Astrocyte of the cerebellum (primary cell): ENCODE data around the gene DCST1.

Experiments
- DNase-seq: peaks from one replicate; pipeline ENCODE4 v3.0.0-alpha.2; 2011; ENCODE audit warnings: low read depth
- H3K4me3 ChIP-seq: 2 replicates; pipeline ENCODE4 v1.5.1; 2011; ENCODE audit warnings: mild to moderate bottlenecking, low read depth, low read length, moderate library complexity
- CTCF ChIP-seq: IDR thresholded peaks from 2 replicates; pipeline ENCODE4 v1.5.1; 2012; ENCODE audit warnings: low read length, low read depth, moderate library complexity, mild to moderate bottlenecking; ENCODE audit errors: missing control alignments
- in situ Hi-C: cut with HindIII; loops from 2 replicates; pipeline ENCODE4 v1.10.0; 2017; ENCODE audit warnings: low sequenced_read_pairs

The DCST1 gene

GRCh38 chr1:155060736-155061135, 27.1 kb downstream of the DCST1 start:
- no peak overlapping the region for H3K4me3 ChIP-seq
- in situ Hi-C loops, result loop anchor here (5.0 kb wide), 1 partner anchor 48 kb away; no protein-coding TSS in a partner anchor
- no peak for DNase-seq
- TF ChIP-seq CTCF, result no peak

- peak; percentile 99 for TF ChIP-seq CTCF
- in situ Hi-C loops, result loop anchor here (5.0 kb wide), 1 partner anchor 49 kb away; no protein-coding TSS in a partner anchor
- peak; percentile 50 for DNase-seq
- H3K4me3 ChIP-seq, result no peak overlapping the region
Observed at GRCh38 chr1:155061381-155062150, 27.9 kb downstream of the DCST1 start.

- H3K4me3 ChIP-seq, result no peak overlapping the region
- in situ Hi-C loops, result loop anchor here (5.0 kb wide), 1 partner anchor 50 kb away; no protein-coding TSS in a partner anchor
- DNase-seq, result no peak
- no peak for TF ChIP-seq CTCF
Observed at GRCh38 chr1:155062151-155062686, 28.6 kb downstream of the DCST1 start.

- in situ Hi-C loops, result loop anchor here (5.0 kb wide), 1 partner anchor 51 kb away; no protein-coding TSS in a partner anchor
- DNase-seq, result no peak
- peak overlapping the region; percentile 82 for H3K4me3 ChIP-seq
- peak; percentile 68 for TF ChIP-seq CTCF
Observed at GRCh38 chr1:155062702-155063411, 29.2 kb downstream of the DCST1 start.

- no peak for TF ChIP-seq CTCF
- peak within 1 kb of the TSS; percentile 82 for H3K4me3 ChIP-seq
- DNase-seq, result peak; percentile 59
- in situ Hi-C loops, result loop anchor here (5.0 kb wide), 1 partner anchor 51 kb away; no protein-coding TSS in a partner anchor
Observed at GRCh38 chr1:155063550-155064110, 30.0 kb downstream of the DCST1 start, which contains the start of gene EFNA4. Gene EFNA4, plus strand, starts transcription at chr1:155063740. Its CDS starts 84 bp downstream, at chr1:155063824.
